NT2/D1 (cell line): ENCODE data around the gene NDUFV2.
"Not testable (repeated sequence)": the region's sequence is repeated elsewhere in the genome, so short reads cannot be mapped to it uniquely, and the experiment has no call there.

Source experiments
- DNase-seq: peaks from one replicate; pipeline ENCODE4 v3.0.0-alpha.2; 2011; ENCODE audit warnings: low read depth, low spot score
- H3K27me3 ChIP-seq: 2 replicates; pipeline ENCODE4 v1.6.0; 2011; ENCODE audit warnings: mild to moderate bottlenecking; ENCODE audit not compliant: insufficient read length, insufficient read depth
- H3K36me3 ChIP-seq: 2 replicates; pipeline ENCODE4 v1.6.1; 2011; ENCODE audit warnings: mild to moderate bottlenecking, low read length, mixed read lengths; ENCODE audit not compliant: insufficient read depth, insufficient read length
- H3K4me1 ChIP-seq: 2 replicates; pipeline ENCODE4 v1.5.1; 2011; ENCODE audit not compliant: insufficient read depth, insufficient read length
- H3K4me3 ChIP-seq: 2 replicates; pipeline ENCODE4 v1.5.1; 2011; ENCODE audit warnings: low read depth; ENCODE audit not compliant: insufficient read length
- H3K9ac ChIP-seq: 2 replicates; pipeline ENCODE4 v1.6.0; 2011; ENCODE audit warnings: low read depth; ENCODE audit not compliant: insufficient read length
- H3K9me3 ChIP-seq: 2 replicates; pipeline ENCODE4 v1.5.1; 2011; ENCODE audit warnings: mild to moderate bottlenecking, low read length; ENCODE audit not compliant: insufficient read depth
- SUZ12 ChIP-seq: IDR thresholded peaks from 2 replicates; pipeline ENCODE4 v1.6.1; 2011; ENCODE audit not compliant: insufficient read length, insufficient read depth; ENCODE audit errors: extremely low read depth
- YY1 ChIP-seq: IDR thresholded peaks from 2 replicates; pipeline ENCODE4 v1.6.1; 2011; ENCODE audit not compliant: insufficient read length, insufficient read depth
- ZNF274 ChIP-seq: IDR thresholded peaks from 2 replicates; pipeline ENCODE4 v1.6.1; 2011; ENCODE audit warnings: mild to moderate bottlenecking, low read depth, low read length

The NDUFV2 gene

GRCh38 chr18:9090578-9090977, 11.9 kb upstream of the NDUFV2 start:
- no peaks in the 10 kb centered on the region for H3K4me1 ChIP-seq
- TF ChIP-seq YY1 (no peak), SUZ12 (no peak), ZNF274 (no peak)

GRCh38 chr18:9091066-9091476, 11.4 kb upstream of the NDUFV2 start:
- Histone ChIP-seq H3K36me3 (no peaks in the 10 kb centered on the region), H3K27me3 (no peaks in the 10 kb centered on the region), H3K9me3 (no peaks in the 10 kb centered on the region), H3K4me1 (no peaks in the 10 kb centered on the region), H3K4me3 (no peak overlapping the region), H3K9ac (no peak overlapping the region)
- no peak for DNase-seq
- TF ChIP-seq YY1 = no peak
- no peak for TF ChIP-seq SUZ12
- TF ChIP-seq ZNF274 = no peak

More at GRCh38 chr18:9090578-9090977, 11.9 kb upstream of the NDUFV2 start:
- no peaks in the 10 kb centered on the region for H3K9me3 ChIP-seq
- H3K9ac ChIP-seq = no peak overlapping the region
- H3K4me3 ChIP-seq = no peak overlapping the region
- no peaks in the 10 kb centered on the region for H3K36me3 ChIP-seq
- no peaks in the 10 kb centered on the region for H3K27me3 ChIP-seq
- DNase-seq = no peak

- H3K4me3 ChIP-seq = no peak overlapping the region
- DNase-seq = no peak
- H3K27me3 ChIP-seq = no peaks in the 10 kb centered on the region
- no peaks in the 10 kb centered on the region for H3K9me3 ChIP-seq
- H3K36me3 ChIP-seq = no peaks in the 10 kb centered on the region
- no peak overlapping the region for H3K9ac ChIP-seq
- no peaks in the 10 kb centered on the region for H3K4me1 ChIP-seq
- TF ChIP-seq YY1 (no peak), SUZ12 (no peak), ZNF274 (no peak)
Measured at GRCh38 chr18:9092665-9093064, 9.8 kb upstream of the NDUFV2 start.

- not testable (repeated sequence) for H3K4me1 ChIP-seq, H3K9me3 ChIP-seq, H3K4me3 ChIP-seq, DNase-seq, H3K27me3 ChIP-seq, H3K9ac ChIP-seq, H3K36me3 ChIP-seq
Measured at GRCh38 chr18:9093109-9093508, 9.4 kb upstream of the NDUFV2 start.

- no peaks in the 10 kb centered on the region for H3K9me3 ChIP-seq
- H3K4me1 ChIP-seq = no peaks in the 10 kb centered on the region
- H3K27me3 ChIP-seq = no peaks in the 10 kb centered on the region
- TF ChIP-seq YY1 (no peak), SUZ12 (no peak), ZNF274 (no peak)
- DNase-seq = no peak
- no peak overlapping the region for H3K4me3 ChIP-seq
- H3K9ac ChIP-seq = no peak overlapping the region
- no peaks in the 10 kb centered on the region for H3K36me3 ChIP-seq
Measured at GRCh38 chr18:9094307-9095226, 7.9 kb upstream of the NDUFV2 start.

GRCh38 chr18:9095297-9096006, 7.0 kb upstream of the NDUFV2 start:
- no peak for DNase-seq
- no peaks in the 10 kb centered on the region for H3K4me1 ChIP-seq
- H3K9me3 ChIP-seq = no peaks in the 10 kb centered on the region
- H3K9ac ChIP-seq = no peak overlapping the region
- no peak overlapping the region for H3K4me3 ChIP-seq
- no peaks in the 10 kb centered on the region for H3K36me3 ChIP-seq
- TF ChIP-seq ZNF274 (no peak), SUZ12 (no peak), YY1 (no peak)
- no peaks in the 10 kb centered on the region for H3K27me3 ChIP-seq

- H3K4me3 ChIP-seq = no peak overlapping the region
- TF ChIP-seq SUZ12 (no peak), YY1 (no peak), ZNF274 (no peak)
- no peaks in the 10 kb centered on the region for H3K36me3 ChIP-seq
- no peaks in the 10 kb centered on the region for H3K27me3 ChIP-seq
- no peaks in the 10 kb centered on the region for H3K4me1 ChIP-seq
- H3K9ac ChIP-seq = no peak overlapping the region
- no peaks in the 10 kb centered on the region for H3K9me3 ChIP-seq
- no peak for DNase-seq
Measured at GRCh38 chr18:9096007-9096371, 6.5 kb upstream of the NDUFV2 start.
